K562 (cell line): Measurements from ENCODE around the gene NES. TPM values are rescaled to one million over a fixed set of nuclear protein-coding genes. Genes with fewer than 3 reads are reported as not detected.

Source experiments
- BACH1 ChIP-seq: fragments of 200-800 bp; sonication (Bioruptor generic); IDR thresholded peaks from 2 replicates; pipeline ENCODE4 v1.6.1; 2016; ENCODE audit warnings: missing genetic modification characterization, missing compliant biosample characterization
- CTCF ChIP-seq, 3 experiments: IDR thresholded peaks in 2 of 3; conservative IDR thresholded peaks in 1 of 3; 2 replicates each; pipeline ENCODE4 v1.5.1; 2011 to 2012; ENCODE audit warnings: low read length in 3 of 3, mild to moderate bottlenecking in 3 of 3, control low read depth in 2 of 3, improper control_type of control experiment in 1 of 3, inconsistent platforms in 1 of 3, low read depth in 1 of 3, mixed read lengths in 1 of 3, moderate library complexity in 1 of 3; ENCODE audit not compliant: insufficient read depth in 2 of 3
- DPF2 ChIP-seq: fragments of 450-650 bp; IDR thresholded peaks from 2 replicates; pipeline ENCODE4 v1.6.1; 2016
- HNRNPK ChIP-seq: fragments of 200-400 bp; formaldehyde crosslinking; IDR thresholded peaks from one replicate; pipeline ENCODE4 v1.6.1; 2018; ENCODE audit warnings: mild to moderate bottlenecking, low read depth, low read length; ENCODE audit not compliant: poor library complexity, severe bottlenecking
- HNRNPL ChIP-seq: fragments of 200-400 bp; formaldehyde crosslinking; IDR thresholded peaks from 2 replicates; pipeline ENCODE4 v1.6.1; 2017; ENCODE audit warnings: low read depth, mild to moderate bottlenecking, low read length
- KDM2B ChIP-seq: fragments of 250-450 bp; sonication (Bioruptor Pico); IDR thresholded peaks from 2 replicates; pipeline ENCODE4 v1.8.0; 2021; ENCODE audit warnings: mild to moderate bottlenecking, moderate library complexity
- MCM2 ChIP-seq: fragments of 450-650 bp; IDR thresholded peaks from 2 replicates; pipeline ENCODE4 v1.6.1; 2017; ENCODE audit warnings: low read depth, mild to moderate bottlenecking
- NFE2L1 ChIP-seq: fragments of 450-650 bp; IDR thresholded peaks from 2 replicates; pipeline ENCODE4 v1.6.1; 2016; ENCODE audit warnings: missing genetic modification characterization, low read depth, mild to moderate bottlenecking, missing compliant biosample characterization, moderate library complexity, borderline replicate concordance
- RFX1 ChIP-seq: fragments of 450-650 bp; IDR thresholded peaks from 2 replicates; pipeline ENCODE4 v1.6.1; 2016; ENCODE audit warnings: mild to moderate bottlenecking, moderate library complexity
- TSC22D4 ChIP-seq: fragments of 450-650 bp; IDR thresholded peaks from 2 replicates; pipeline ENCODE4 v1.6.1; 2016; ENCODE audit warnings: missing genetic modification characterization, missing biosample characterization, control low read depth
- ZC3H8 ChIP-seq: fragments of 450-650 bp; IDR thresholded peaks from 2 replicates; pipeline ENCODE4 v1.6.1; 2017
- ZNF175 ChIP-seq: fragments of 200-800 bp; sonication (Bioruptor generic); IDR thresholded peaks from 2 replicates; pipeline ENCODE4 v1.6.1; 2016; ENCODE audit warnings: low read depth, mild to moderate bottlenecking, missing genetic modification characterization, missing compliant biosample characterization
- ZNF41 ChIP-seq: fragments of 250-450 bp; sonication (Bioruptor Pico); conservative IDR thresholded peaks from 2 replicates; pipeline ENCODE4 v1.4.0; 2020; ENCODE audit warnings: mild to moderate bottlenecking
- ZNF75A ChIP-seq: fragments of 450-650 bp; formaldehyde crosslinking; IDR thresholded peaks from 2 replicates; pipeline ENCODE4 v1.4.0; 2020; ENCODE audit warnings: mild to moderate bottlenecking
- polyA plus RNA-seq, 8 experiments: library from polyadenylated mRNA; depleted of rRNA in 4 of 8; stranded (reverse) in 5 of 8; unstranded in 3 of 8; fragments of >200 nt; fragmentation: Nextera tagmentation in 2 of 8; fragmentation: Illumina TruSeq in 1 of 8; extraction: Ambion mirVana in 2 of 8; extraction: Trizol in 1 of 8; gene quantifications; 2 replicates each; pipeline versions ENCODE4 v1.2.1 to v1.2.3, GENCODE V29; 2011 to 2014; ENCODE audit warnings: inconsistent platforms in 1 of 8, missing spikeins in 1 of 8
- total RNA-seq, 7 experiments: library from RNA; depleted of rRNA in 6 of 7; stranded (reverse); fragments of >200 nt in 6 of 7; fragmentation: Illumina TruSeq in 2 of 7; extraction: Trizol in 2 of 7; gene quantifications; 2 replicates each; pipeline versions ENCODE4 v1.2.1 to v1.2.3, GENCODE V29; 2011 to 2021; ENCODE audit warnings: low replicate concordance in 1 of 7
- TF ChIP-seq, protein P1 (sequence below): fragments of 450-650 bp; IDR thresholded peaks from 2 replicates; pipeline ENCODE4 v1.6.1; 2016; ENCODE audit warnings: low read depth
- TF ChIP-seq, protein P2 (sequence below): sonication (generic); formaldehyde crosslinking; IDR thresholded peaks from 2 replicates; pipeline ENCODE4 v1.8.1; 2023; ENCODE audit warnings: mild to moderate bottlenecking, missing genetic modification reagents

Gene NES
- total and polyA plus RNA-seq, 9 of the 15 experiments (the other 6 are each of a cell fraction or from before 2014, with no cell fraction given): 0.10 to 8.6 (median 4.2) TPM

DNA sequence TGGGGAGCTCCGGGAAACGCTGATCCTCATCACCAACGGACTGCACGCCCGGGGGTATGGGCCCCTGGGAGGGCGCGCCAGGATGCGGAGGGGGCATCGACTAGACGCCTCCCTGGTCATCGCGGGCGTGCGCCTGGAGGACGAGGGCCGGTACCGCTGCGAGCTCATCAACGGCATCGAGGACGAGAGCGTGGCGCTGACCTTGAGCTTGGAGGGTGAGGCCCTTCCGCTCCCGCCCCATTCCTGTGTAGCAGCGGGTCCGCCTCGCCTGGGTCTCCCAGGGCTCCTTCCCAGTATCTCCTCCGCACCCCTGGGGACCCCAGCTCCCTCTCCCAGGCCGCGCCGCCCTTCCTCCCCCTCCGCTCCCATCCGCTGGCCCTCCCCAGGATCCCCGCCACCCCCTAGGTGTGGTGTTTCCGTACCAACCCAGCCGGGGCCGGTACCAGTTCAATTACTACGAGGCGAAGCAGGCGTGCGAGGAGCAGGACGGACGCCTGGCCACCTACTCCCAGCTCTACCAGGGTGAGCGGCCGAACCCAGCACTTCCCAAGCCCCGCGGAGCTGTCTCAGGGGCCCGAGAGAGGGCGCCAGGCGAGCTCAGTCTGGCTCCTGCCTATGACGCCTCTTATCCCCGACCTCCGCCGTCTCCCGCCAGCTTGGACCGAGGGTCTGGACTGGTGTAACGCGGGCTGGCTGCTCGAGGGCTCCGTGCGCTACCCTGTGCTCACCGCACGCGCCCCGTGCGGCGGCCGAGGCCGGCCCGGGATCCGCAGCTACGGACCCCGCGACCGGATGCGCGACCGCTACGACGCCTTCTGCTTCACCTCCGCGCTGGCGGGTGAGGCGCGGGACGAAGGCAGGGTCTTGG is 53.0 kb downstream of the NES start (continued):
- TF ChIP-seq CTCF (IDR thresholded peaks at IDR 0.05 in 2 of 3, conservative IDR thresholded peaks at IDR 0.05 in 1 of 3; ENCODE audit: insufficient read depth in 2 of 3, low read depth in 1 of 3, low read length in 3 of 3) (peak; percentile 63 to 83 (median 64)), HNRNPK (no peak), ZC3H8 (no peak), DPF2 (0 out of 2 replicates have a peak, but pooled peaks have one; percentile 11), MCM2 (no peak), RFX1 (no peak), NFE2L1 (tag) (no peak), TSC22D4 (tag) (no peak), ZNF41 (CRISPR knock-in tag) (no peak), ZNF175 (CRISPR knock-in tag) (0 out of 2 replicates have a peak, but pooled peaks have one; percentile 50), ZNF75A (CRISPR knock-in tag) (no peak), BACH1 (tag) (no peak), KDM2B (peak; percentile 76; the same call in 1 of the 2 replicates), HNRNPL (no peak)
- TF ChIP-seq, protein P1, sequence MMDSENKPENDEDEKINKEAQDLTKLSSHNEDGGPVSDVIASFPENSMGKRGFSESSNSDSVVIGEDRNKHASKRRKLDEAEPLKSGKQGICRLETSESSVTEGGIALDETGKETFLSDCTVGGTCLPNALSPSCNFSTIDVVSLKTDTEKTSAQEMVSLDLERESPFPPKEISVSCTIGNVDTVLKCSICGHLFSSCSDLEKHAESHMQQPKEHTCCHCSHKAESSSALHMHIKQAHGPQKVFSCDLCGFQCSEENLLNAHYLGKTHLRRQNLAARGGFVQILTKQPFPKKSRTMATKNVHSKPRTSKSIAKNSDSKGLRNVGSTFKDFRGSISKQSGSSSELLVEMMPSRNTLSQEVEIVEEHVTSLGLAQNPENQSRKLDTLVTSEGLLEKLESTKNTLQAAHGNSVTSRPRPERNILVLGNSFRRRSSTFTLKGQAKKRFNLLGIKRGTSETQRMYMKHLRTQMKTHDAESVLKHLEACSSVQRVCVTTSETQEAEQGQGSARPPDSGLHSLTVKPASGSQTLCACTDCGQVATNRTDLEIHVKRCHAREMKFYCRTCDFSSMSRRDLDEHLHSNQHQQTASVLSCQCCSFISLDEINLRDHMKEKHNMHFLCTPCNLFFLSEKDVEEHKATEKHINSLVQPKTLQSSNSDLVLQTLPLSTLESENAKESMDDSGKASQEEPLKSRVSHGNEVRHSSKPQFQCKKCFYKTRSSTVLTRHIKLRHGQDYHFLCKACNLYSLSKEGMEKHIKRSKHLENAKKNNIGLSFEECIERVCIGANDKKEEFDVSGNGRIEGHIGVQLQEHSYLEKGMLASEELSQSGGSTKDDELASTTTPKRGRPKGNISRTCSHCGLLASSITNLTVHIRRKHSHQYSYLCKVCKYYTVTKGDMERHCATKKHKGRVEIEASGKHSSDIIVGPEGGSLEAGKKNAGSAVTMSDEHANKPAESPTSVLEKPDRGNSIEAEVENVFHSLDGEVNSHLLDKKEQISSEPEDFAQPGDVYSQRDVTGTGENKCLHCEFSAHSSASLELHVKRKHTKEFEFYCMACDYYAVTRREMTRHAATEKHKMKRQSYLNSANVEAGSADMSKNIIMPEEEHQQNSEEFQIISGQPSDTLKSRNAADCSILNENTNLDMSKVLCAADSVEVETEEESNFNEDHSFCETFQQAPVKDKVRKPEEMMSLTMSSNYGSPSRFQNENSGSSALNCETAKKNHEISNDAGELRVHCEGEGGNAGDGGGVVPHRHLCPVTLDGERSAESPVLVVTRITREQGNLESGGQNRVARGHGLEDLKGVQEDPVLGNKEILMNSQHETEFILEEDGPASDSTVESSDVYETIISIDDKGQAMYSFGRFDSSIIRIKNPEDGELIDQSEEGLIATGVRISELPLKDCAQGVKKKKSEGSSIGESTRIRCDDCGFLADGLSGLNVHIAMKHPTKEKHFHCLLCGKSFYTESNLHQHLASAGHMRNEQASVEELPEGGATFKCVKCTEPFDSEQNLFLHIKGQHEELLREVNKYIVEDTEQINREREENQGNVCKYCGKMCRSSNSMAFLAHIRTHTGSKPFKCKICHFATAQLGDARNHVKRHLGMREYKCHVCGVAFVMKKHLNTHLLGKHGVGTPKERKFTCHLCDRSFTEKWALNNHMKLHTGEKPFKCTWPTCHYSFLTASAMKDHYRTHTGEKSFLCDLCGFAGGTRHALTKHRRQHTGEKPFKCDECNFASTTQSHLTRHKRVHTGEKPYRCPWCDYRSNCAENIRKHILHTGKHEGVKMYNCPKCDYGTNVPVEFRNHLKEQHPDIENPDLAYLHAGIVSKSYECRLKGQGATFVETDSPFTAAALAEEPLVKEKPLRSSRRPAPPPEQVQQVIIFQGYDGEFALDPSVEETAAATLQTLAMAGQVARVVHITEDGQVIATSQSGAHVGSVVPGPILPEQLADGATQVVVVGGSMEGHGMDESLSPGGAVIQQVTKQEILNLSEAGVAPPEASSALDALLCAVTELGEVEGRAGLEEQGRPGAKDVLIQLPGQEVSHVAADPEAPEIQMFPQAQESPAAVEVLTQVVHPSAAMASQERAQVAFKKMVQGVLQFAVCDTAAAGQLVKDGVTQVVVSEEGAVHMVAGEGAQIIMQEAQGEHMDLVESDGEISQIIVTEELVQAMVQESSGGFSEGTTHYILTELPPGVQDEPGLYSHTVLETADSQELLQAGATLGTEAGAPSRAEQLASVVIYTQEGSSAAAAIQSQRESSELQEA: no peak
- TF ChIP-seq, protein P2, sequence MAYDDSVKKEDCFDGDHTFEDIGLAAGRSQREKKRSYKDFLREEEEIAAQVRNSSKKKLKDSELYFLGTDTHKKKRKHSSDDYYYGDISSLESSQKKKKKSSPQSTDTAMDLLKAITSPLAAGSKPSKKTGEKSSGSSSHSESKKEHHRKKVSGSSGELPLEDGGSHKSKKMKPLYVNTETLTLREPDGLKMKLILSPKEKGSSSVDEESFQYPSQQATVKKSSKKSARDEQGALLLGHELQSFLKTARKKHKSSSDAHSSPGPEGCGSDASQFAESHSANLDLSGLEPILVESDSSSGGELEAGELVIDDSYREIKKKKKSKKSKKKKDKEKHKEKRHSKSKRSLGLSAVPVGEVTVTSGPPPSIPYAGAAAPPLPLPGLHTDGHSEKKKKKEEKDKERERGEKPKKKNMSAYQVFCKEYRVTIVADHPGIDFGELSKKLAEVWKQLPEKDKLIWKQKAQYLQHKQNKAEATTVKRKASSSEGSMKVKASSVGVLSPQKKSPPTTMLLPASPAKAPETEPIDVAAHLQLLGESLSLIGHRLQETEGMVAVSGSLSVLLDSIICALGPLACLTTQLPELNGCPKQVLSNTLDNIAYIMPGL (CRISPR knock-in tag): no peak
